Measurements from ENCODE around the gene SLC8A1.

- TF ChIP-seq EP300 (IDR thresholded peaks at IDR 0.05; ENCODE audit: low read depth) (no peak), CTCF (IDR thresholded peaks at IDR 0.05) (no peak)
Observed at GRCh38 chr2:40440835-40441234, 11.1 kb downstream of the SLC8A1 start.
